Muscle of leg (tissue), 11 donors: Measurements from ENCODE around the gene OARD1. TPM values are rescaled to one million over a fixed set of nuclear protein-coding genes. Genes with fewer than 3 reads are reported as not detected.
"Not testable (repeated sequence)": the region's sequence is repeated elsewhere in the genome, so short reads cannot be mapped to it uniquely, and the experiment has no call there.

ENCODE experiments used
- DNase-seq: peaks from one replicate; pipeline ENCODE4 v3.0.0; 2013
- H3K27ac ChIP-seq: one replicate; pipeline ENCODE4 v1.5.1; 2013; ENCODE audit warnings: mild to moderate bottlenecking, low read length, control low read depth
- H3K27me3 ChIP-seq: one replicate; pipeline ENCODE4 v1.6.1; 2013; ENCODE audit warnings: low read length; ENCODE audit not compliant: control insufficient read depth, insufficient read depth
- H3K36me3 ChIP-seq: one replicate; pipeline ENCODE4 v1.6.1; 2013; ENCODE audit warnings: low read length; ENCODE audit not compliant: control insufficient read depth, insufficient read depth
- H3K4me1 ChIP-seq: one replicate; pipeline ENCODE4 v1.6.1; 2013; ENCODE audit warnings: low read length; ENCODE audit not compliant: control insufficient read depth, insufficient read depth
- H3K4me3 ChIP-seq: one replicate; pipeline ENCODE4 v1.5.1; 2013; ENCODE audit warnings: low read length, control low read depth
- H3K9me3 ChIP-seq: replicated peaks from 2 replicates; pipeline ENCODE4 v1.6.1; 2013; ENCODE audit warnings: low read depth, low read length; ENCODE audit not compliant: control insufficient read depth
- WGBS: methylation state at CpG from one replicate; pipeline ENCODE4 v1.1.5; 2013; ENCODE audit warnings: missing lambda C conversion rate; ENCODE audit not compliant: insufficient coverage; 5-methylcytosine and 5-hydroxymethylcytosine counted together
- polyA plus RNA-seq, 8 donors: library from polyadenylated mRNA; unstranded; fragments of 120-200 nt; gene quantifications; one replicate each; pipeline versions ENCODE4 v1.2.1 to v1.2.3, GENCODE V29; 2013; ENCODE audit warnings: inconsistent platforms in 1 of 8, low replicate concordance in 1 of 8; ENCODE audit not compliant: insufficient read length in 8 of 8, insufficient read depth in 1 of 8
- total RNA-seq: library from RNA; stranded (reverse); fragments of 120-200 nt; gene quantifications from one replicate; pipeline ENCODE4 v1.2.4, GENCODE V29; 2013

Gene OARD1
- total and polyA plus RNA-seq, 9 donors, result 12.9 to 20.7 (median 18.6) TPM

DNA sequence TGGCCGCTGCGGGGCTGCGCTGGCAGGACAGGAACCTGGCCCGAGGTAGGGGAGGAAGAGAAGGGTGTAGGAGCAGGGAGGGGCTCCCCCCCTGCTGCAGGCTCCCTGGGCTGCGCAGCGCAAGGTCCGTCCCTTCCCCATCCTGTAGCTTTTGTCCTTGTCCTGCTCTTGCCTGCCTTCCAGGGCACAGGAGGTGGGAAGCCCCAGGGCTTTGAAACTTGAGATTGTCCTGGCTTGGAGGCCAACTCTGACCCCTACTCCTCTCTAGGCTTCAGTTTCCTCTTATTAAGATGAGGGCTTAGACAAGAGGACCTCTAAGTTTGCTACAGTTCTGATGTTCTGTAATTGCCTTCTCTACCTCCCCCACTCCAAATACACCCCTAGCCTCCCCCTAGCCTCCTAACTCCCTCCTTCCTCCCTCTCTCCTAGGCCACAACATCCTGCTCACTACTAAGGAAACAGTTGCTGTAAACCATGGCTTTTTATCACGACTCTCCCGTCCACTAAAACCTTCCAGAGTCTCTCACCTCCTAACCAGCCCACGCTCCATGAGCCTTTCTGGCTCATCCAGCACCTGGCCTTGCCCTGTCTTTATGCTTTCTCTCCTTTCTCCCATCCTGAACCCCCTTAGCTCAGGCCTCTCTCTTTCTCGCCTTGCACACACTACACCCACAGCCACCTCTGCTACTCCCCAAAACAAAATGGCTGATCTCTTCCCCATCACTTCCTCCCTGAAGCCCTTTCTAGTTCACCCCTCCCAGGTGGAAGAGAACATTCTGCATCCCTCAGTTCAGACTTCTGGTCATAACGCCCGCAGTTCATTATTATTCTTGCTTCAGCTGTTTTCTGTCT, 43.4 kb downstream of the OARD1 start:
- H3K4me3 ChIP-seq, result peak overlapping the region; percentile 57
- H3K27me3 ChIP-seq, result no peaks in the 10 kb centered on the region
- peak overlapping the region; percentile 81 for H3K27ac ChIP-seq
- WGBS, result 41% methylated on average over 7 of the region's 13 CpGs
- H3K9me3 ChIP-seq, result no peaks in the 10 kb centered on the region
- DNase-seq, result peak; percentile 44
- peaks cover 28% of the 10 kb centered on the region for H3K4me1 ChIP-seq
- no peaks in the 10 kb centered on the region for H3K36me3 ChIP-seq

DNA sequence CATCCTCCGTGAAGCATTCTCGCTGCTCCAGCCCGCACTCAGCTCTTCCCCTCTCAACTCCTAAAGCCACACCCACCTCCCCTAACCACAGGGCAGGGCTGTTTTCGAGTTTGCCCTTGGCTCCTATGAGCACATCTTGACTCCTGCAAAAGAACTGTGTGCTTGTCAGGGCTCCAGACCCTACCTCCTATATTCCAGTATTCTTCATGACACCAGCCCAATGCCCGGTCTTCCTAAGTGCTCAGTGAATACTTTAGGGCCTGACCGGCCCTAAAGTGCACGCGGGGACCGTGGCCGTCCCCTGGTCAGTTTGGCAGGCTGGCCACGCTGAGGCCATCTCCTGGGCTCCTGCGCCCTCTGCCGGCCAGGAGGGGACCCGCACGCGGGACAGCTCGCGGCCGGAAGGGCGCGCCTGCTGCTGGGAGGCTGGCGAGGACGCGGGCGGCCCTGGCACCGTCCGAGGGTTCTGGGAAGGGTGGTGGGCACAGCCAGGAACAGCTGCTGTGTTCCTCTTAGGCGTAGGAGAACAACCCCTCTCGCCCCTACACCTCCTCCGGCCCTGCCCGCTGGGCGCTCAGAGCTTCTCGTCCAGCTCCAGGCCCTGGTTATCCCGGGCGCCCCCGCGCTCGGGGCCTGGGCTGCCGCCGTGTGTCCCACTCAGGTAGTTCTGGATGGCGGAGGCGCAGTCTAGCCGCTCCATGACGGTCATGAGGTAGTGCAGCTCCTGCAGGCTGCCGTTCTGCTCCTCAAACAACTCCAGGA, 44.2 kb downstream of the OARD1 start:
- peak; percentile 89 for DNase-seq
- Histone ChIP-seq H3K36me3 (no peaks in the 10 kb centered on the region), H3K9me3 (no peaks in the 10 kb centered on the region), H3K4me1 (peaks cover 28% of the 10 kb centered on the region), H3K4me3 (peak overlapping the region; percentile 57), H3K27me3 (no peaks in the 10 kb centered on the region), H3K27ac (peak overlapping the region; percentile 81)
- WGBS, result 0% methylated on average over 45 of the region's 45 CpGs

DNA sequence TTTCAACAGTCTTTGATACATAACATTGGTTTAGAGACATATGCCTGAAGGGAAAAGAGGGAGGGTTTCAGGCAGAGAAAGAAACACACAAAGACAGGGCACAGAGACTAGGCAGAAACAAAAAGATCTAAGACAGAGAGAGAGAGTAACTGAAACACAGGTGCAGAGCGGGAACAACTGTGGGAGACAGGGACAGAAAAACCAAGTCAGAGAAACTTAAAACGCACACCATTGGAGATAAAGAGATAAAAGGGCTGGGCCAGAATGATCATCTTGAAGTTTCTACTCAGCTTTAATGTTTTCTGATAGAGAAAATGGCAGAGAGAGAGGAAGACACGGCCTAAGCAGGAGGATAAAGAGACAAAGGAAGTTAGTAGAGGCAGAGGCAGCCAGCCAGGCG, 44.9 kb downstream of the OARD1 start:
- WGBS, result 31% methylated on average over 3 of the region's 4 CpGs

DNA sequence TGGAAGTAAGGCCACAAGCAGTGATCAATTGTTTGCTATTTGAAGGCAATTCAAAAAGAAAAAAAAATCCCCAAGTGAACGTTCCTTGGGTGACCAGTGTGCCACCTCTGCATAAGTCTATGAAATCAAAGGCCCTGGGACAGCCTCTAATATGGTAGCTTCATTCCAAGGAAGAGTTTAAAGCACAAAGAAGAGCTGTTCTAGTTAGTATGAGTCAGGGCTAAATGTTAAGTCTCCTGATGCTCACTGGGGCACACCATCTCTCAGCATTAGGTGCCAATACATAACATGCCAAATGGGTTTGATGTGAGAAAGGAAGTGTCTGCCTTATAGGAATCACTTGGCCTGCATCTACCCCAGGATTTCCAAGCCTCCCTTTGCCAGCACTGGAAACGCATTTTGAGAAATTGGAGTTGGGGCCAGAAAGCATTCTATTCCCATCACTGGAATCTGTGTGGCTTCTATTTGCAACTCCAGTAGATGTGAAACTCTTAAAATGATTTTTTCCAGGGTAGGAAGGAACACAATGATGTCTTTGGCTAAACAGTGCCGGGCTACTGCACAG, 46.1 kb downstream of the OARD1 start:
- no peaks in the 10 kb centered on the region for H3K36me3 ChIP-seq
- WGBS, result 82% methylated on average over 2 of the region's 3 CpGs
- H3K27me3 ChIP-seq, result no peaks in the 10 kb centered on the region
- no peak overlapping the region for H3K4me3 ChIP-seq
- H3K9me3 ChIP-seq, result no peaks in the 10 kb centered on the region
- no peak overlapping the region for H3K27ac ChIP-seq
- H3K4me1 ChIP-seq, result peaks cover 28% of the 10 kb centered on the region
- DNase-seq, result peak; percentile 30

More for the DNA sequence above, 44.9 kb downstream of the OARD1 start:
- DNase-seq, result no peak
- Histone ChIP-seq H3K4me1 (peaks cover 28% of the 10 kb centered on the region), H3K4me3 (peak overlapping the region; percentile 57), H3K27me3 (no peaks in the 10 kb centered on the region), H3K9me3 (no peaks in the 10 kb centered on the region), H3K36me3 (no peaks in the 10 kb centered on the region), H3K27ac (peak overlapping the region; percentile 75)

DNA sequence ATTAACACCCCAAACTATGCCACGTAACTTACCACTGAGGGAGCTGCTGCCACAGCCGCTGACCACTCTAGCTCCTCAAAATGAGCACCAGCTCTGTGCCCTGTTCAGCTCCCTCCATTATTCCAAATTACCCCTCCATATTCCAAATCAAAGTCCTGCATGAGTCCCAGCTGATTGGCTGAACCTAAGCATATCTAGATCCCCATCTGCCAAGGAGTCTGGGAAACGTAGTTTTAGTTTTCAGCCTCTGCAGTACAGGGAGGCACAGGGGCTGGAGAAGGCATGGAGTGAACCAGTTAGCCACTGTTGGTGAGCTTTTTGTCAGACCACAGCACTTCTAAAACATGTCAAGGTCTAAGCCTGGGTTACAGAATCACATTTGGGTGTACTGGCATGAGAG, 49.0 kb downstream of the OARD1 start:
- H3K36me3 ChIP-seq, result no peaks in the 10 kb centered on the region
- no peak overlapping the region for H3K27ac ChIP-seq
- H3K4me3 ChIP-seq, result no peak overlapping the region
- WGBS, result 100% methylated on average over 2 of the region's 3 CpGs
- H3K9me3 ChIP-seq, result peaks cover 3% of the 10 kb centered on the region
- H3K27me3 ChIP-seq, result no peaks in the 10 kb centered on the region
- H3K4me1 ChIP-seq, result peaks cover 15% of the 10 kb centered on the region
- DNase-seq, result no peak

DNA sequence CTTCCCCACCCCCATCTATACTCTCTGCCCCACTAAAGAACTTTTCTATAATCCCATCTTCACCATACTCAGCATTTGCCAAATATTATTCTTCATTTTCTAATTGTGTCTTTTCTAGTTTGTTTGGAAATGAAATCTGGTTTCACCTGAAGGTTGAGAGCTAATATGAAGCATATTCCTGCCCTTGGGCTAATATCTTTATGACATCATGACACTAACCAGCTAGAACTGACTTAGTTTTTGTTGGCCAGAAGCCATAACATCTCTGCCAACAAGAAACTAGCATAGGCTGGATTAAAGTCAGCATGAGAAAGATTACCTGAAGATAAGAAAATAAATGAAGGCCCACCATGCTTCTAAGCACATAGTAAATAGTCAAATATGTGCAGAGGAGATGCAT, 49.9 kb downstream of the OARD1 start:
- Histone ChIP-seq H3K4me3 (no peak overlapping the region), H3K27ac (no peak overlapping the region), H3K9me3 (peaks cover 3% of the 10 kb centered on the region), H3K4me1 (peaks cover 9% of the 10 kb centered on the region), H3K27me3 (no peaks in the 10 kb centered on the region), H3K36me3 (no peaks in the 10 kb centered on the region)
- no peak for DNase-seq

DNA sequence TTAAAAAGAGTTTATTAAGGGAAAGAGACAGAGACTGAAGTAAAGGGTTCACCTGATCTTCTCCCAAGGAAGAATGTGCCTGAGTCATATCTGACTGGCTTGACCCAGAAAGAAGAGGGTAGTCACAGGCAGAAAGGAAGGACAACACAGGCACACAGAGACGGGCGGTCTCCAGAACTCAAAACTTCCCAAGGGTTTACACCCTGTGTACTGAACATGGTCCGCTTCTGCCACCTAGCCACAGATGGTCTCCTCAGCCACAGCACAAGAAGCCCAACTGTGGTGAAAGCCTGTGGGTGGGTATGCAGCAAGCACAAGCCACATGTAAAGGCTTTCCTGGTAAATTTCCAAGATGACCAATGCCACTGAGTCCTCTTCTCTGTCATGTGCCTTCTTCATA, 50.3 kb downstream of the OARD1 start:
- Histone ChIP-seq H3K27me3 (no peaks in the 10 kb centered on the region), H3K4me1 (peaks cover 5% of the 10 kb centered on the region), H3K27ac (no peak overlapping the region), H3K36me3 (no peaks in the 10 kb centered on the region), H3K9me3 (peaks cover 3% of the 10 kb centered on the region), H3K4me3 (no peak overlapping the region)
- WGBS, result 100% methylated on average over 1 of the region's 3 CpGs
- no peak for DNase-seq

DNA sequence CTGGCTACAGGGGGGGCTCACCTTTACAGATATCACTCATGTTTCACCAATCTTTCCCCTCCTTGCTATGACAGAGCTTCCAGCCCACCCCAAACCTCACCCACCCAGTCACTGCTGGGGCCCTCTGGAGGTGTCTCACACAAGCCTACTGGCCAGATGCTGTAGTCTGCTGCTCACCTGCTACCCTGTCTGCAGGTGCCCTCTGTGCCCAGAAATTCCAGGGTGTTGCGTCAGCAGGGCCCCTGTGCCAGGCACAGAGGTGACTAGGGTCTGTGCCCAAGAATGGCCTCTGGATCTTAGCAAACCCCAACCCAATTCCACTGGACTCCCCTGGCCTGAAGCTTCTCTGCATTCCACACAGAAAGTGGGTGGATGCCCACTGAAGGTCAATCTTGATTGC, 54.5 kb downstream of the OARD1 start:
- no peaks in the 10 kb centered on the region for H3K36me3 ChIP-seq
- no peaks in the 10 kb centered on the region for H3K27me3 ChIP-seq
- no peak overlapping the region for H3K27ac ChIP-seq
- no peak for DNase-seq
- peaks cover 3% of the 10 kb centered on the region for H3K9me3 ChIP-seq
- 91% methylated on average over 1 of the region's 1 CpG for WGBS
- no peak overlapping the region for H3K4me3 ChIP-seq
- H3K4me1 ChIP-seq, result no peaks in the 10 kb centered on the region

DNA sequence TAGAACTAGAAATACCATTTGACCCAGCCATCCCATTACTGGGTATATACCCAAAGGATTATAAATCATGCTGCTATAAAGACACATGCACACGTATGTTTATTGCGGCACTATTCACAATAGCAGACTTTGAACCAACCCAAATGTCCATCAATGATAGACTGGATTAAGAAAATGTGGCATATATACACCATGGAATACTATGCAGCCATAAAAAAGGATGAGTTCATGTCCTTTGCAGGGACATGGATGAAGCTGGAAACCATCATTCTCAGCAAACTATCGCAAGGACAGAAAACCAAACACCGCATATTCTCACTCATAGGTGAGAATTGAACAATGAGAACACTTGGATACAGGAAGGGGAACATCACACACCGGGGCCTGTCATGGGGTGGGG, 56.3 kb downstream of the OARD1 start:
- not testable (repeated sequence) for H3K27me3 ChIP-seq, H3K36me3 ChIP-seq, H3K4me3 ChIP-seq, H3K27ac ChIP-seq, H3K9me3 ChIP-seq, H3K4me1 ChIP-seq, DNase-seq
- no CpG with 5 or more reads among the region's 5 CpGs for WGBS

DNA sequence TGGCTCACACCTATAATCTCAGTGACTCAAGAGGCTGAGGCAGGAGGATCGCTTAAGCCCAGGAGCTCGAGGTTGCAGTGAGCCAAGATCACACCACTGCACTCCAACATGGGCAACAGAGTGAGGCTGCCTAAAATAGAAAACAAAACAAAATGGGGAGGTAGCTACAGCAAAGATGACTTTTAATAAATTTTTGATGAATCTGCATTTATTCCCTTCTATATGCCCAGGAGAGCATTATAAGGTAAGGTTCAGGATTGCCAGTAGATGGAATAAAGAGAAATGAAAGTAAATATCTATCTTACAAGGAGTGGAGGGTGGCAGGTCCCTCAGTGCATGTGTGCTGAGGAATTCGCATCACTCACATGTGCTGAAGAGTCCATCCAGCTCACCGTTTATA, 57.4 kb downstream of the OARD1 start:
- DNase-seq, result no peak
- no peak overlapping the region for H3K4me3 ChIP-seq
- H3K36me3 ChIP-seq, result no peaks in the 10 kb centered on the region
- H3K27me3 ChIP-seq, result no peaks in the 10 kb centered on the region
- 100% methylated on average over 3 of the region's 4 CpGs for WGBS
- H3K27ac ChIP-seq, result no peak overlapping the region
- no peaks in the 10 kb centered on the region for H3K4me1 ChIP-seq
- H3K9me3 ChIP-seq, result peaks cover 3% of the 10 kb centered on the region
